Endothelial cell of umbilical vein (primary cell): ENCODE measurements around the gene PITPNB. TPM values are rescaled to one million over a fixed set of nuclear protein-coding genes. Genes with fewer than 3 reads are reported as not detected.

Experiments
- BruUV-seq: library from RNA; stranded (reverse); fragments of 400-500 nt; replicated peaks from 2 replicates; lab custom pipeline; 2021; lab: Mats Ljungman, UMichigan
- CTCF ChIA-PET: fragments of 300-600, 350-600 bp; sonication (Branson Sonifier 250); formaldehyde crosslinking; loops from one replicate; lab custom pipeline; 2021; ENCODE audit warnings: antibody characterized with exemption, inconsistent platforms; lab: Charles Lee
- POLR2A ChIA-PET: fragments of 300-600, 350-600 bp; sonication (Branson Sonifier 250); formaldehyde crosslinking; loops from one replicate; lab custom pipeline; 2021; ENCODE audit warnings: antibody characterized with exemption, inconsistent platforms; lab: Charles Lee
- DNase-seq: peaks from one replicate; pipeline ENCODE4 v3.0.0-alpha.2; 2011; ENCODE audit warnings: low read depth, low spot score
- FAIRE-seq: peaks from 2 replicates; lab custom pipeline; 2011; peaks lifted over from hg19 to GRCh38; lab: Jason Lieb, UNC
- H2AFZ ChIP-seq: 2 replicates; pipeline ENCODE4 v1.6.0; 2012; ENCODE audit warnings: low read depth, low read length, control low read depth, inconsistent platforms
- H3K27ac ChIP-seq: 2 replicates; pipeline ENCODE4 v1.5.1; 2011; ENCODE audit warnings: low read depth, mild to moderate bottlenecking, control low read depth, low read length, moderate library complexity; ENCODE audit not compliant: insufficient read depth
- H3K27me3 ChIP-seq, 2 experiments: 2 replicates each; pipeline versions ENCODE4 v1.6.0 to v1.6.1; 2011; ENCODE audit warnings: low read length in 2 of 2, mixed read lengths in 1 of 2; ENCODE audit not compliant: control insufficient read depth in 2 of 2, insufficient read depth in 2 of 2
- H3K36me3 ChIP-seq, 2 experiments: 2 replicates in 1 of 2; 3 replicates in 1 of 2; pipeline ENCODE4 v1.5.1; 2011; ENCODE audit warnings: low read length in 2 of 2, mild to moderate bottlenecking in 1 of 2, moderate library complexity in 1 of 2; ENCODE audit not compliant: control insufficient read depth in 2 of 2, insufficient read depth in 2 of 2; ENCODE audit errors: extremely low read depth in 1 of 2
- H3K4me1 ChIP-seq: 3 replicates; pipeline ENCODE4 v1.5.1; 2011; ENCODE audit warnings: mild to moderate bottlenecking, low read length; ENCODE audit not compliant: control insufficient read depth, insufficient read depth; ENCODE audit errors: extremely low read depth
- H3K4me2 ChIP-seq: 2 replicates; pipeline ENCODE4 v1.6.1; 2011; ENCODE audit warnings: low read length, control low read depth, mixed read lengths; ENCODE audit not compliant: insufficient read depth
- H3K4me3 ChIP-seq, 3 experiments: fragments of 200-600 bp in 1 of 3; sonication (generic), shearing (Covaris generic) in 1 of 3; replicated peaks in 1 of 3; 2 replicates each; pipeline ENCODE4 v1.5.1; 2011 to 2016; ENCODE audit warnings: control low read depth in 3 of 3, low read length in 3 of 3, mild to moderate bottlenecking in 2 of 3, inconsistent platforms in 1 of 3, low read depth in 1 of 3, moderate library complexity in 1 of 3; ENCODE audit not compliant: insufficient read depth in 1 of 3
- H3K79me2 ChIP-seq: 2 replicates; pipeline ENCODE4 v1.6.0; 2012; ENCODE audit warnings: low read length, inconsistent platforms; ENCODE audit not compliant: control insufficient read depth, insufficient read depth
- H3K9ac ChIP-seq: replicated peaks from 2 replicates; pipeline ENCODE3; 2011; ENCODE audit warnings: low read length, control low read depth; ENCODE audit not compliant: insufficient read depth; ENCODE audit errors: extremely low read depth
- H3K9me1 ChIP-seq: replicated peaks from 3 replicates; pipeline ENCODE4 v1.6.0; 2011; ENCODE audit warnings: mild to moderate bottlenecking, low read length; ENCODE audit not compliant: control insufficient read depth, insufficient read depth; ENCODE audit errors: extremely low read depth
- H3K9me3 ChIP-seq: replicated peaks from 2 replicates; pipeline ENCODE4 v1.5.1; 2012; ENCODE audit warnings: low read length, inconsistent platforms; ENCODE audit not compliant: control insufficient read depth, insufficient read depth
- H4K20me1 ChIP-seq: replicated peaks from 2 replicates; pipeline ENCODE3; 2011; ENCODE audit warnings: mild to moderate bottlenecking, low read length; ENCODE audit not compliant: control insufficient read depth, insufficient read depth; ENCODE audit errors: extremely low read depth
- EZH2 ChIP-seq: IDR thresholded peaks from 2 replicates; pipeline ENCODE4 v1.6.1; 2012; ENCODE audit warnings: borderline replicate concordance, low read depth, mild to moderate bottlenecking, moderate library complexity, low read length, inconsistent platforms; ENCODE audit not compliant: severe bottlenecking
- FOS ChIP-seq: IDR thresholded peaks from 2 replicates; pipeline ENCODE4 v1.6.1; 2011; ENCODE audit warnings: mild to moderate bottlenecking, low read length, moderate library complexity, borderline replicate concordance; ENCODE audit not compliant: insufficient read depth
- JUN ChIP-seq: IDR thresholded peaks from 2 replicates; pipeline ENCODE4 v1.6.1; 2011; ENCODE audit warnings: borderline replicate concordance, low read depth; ENCODE audit not compliant: insufficient read length, insufficient read depth
- MAX ChIP-seq: IDR thresholded peaks from 2 replicates; pipeline ENCODE4 v1.6.1; 2011; ENCODE audit not compliant: insufficient read depth, insufficient read length
- MYC ChIP-seq: IDR thresholded peaks from one replicate; pipeline ENCODE4 v1.6.1; 2011; ENCODE audit warnings: mild to moderate bottlenecking, low read depth, low read length
- POLR2A ChIP-seq: IDR thresholded peaks from 2 replicates; pipeline ENCODE4 v1.6.1; 2012; ENCODE audit warnings: low read depth, mild to moderate bottlenecking, control low read depth, low read length
- POLR2AphosphoS5 ChIP-seq: IDR thresholded peaks from 2 replicates; pipeline ENCODE4 v1.6.1; 2012; ENCODE audit warnings: low read depth, mild to moderate bottlenecking, control low read depth, low read length, moderate library complexity; ENCODE audit not compliant: insufficient read depth
- dilution Hi-C: fragments of 300-500 bp; cut with MboI; formaldehyde crosslinking; loops from one replicate; pipeline ENCODE4 v1.15.0; 2019; ENCODE audit warnings: low sequenced_read_pairs; ENCODE audit not compliant: extremely low pct_ligation_motif_present
- intact Hi-C: fragments of 100-400 bp; cut with micrococcal nuclease; formaldehyde crosslinking; loops from one replicate; pipeline ENCODE4 v1.10.0; 2022
- polyA plus RNA-seq, 4 experiments: library from polyadenylated mRNA; depleted of rRNA in 3 of 4; stranded (reverse) in 3 of 4; unstranded in 1 of 4; fragments of >200 nt; gene quantifications; 2 replicates each; pipeline versions ENCODE4 v1.2.1 to v1.2.3, GENCODE V29; 2011 to 2012; ENCODE audit warnings: missing spikeins in 1 of 4
- total RNA-seq: library from RNA; stranded (reverse); gene quantifications from 2 replicates; pipeline ENCODE4 v1.2.3, GENCODE V29; 2021

The PITPNB gene
- total and polyA plus RNA-seq, 2 donors (not counting 3 experiments of a cell fraction or from before 2014, with no cell fraction given), result 29.7 to 108 TPM

DNA sequence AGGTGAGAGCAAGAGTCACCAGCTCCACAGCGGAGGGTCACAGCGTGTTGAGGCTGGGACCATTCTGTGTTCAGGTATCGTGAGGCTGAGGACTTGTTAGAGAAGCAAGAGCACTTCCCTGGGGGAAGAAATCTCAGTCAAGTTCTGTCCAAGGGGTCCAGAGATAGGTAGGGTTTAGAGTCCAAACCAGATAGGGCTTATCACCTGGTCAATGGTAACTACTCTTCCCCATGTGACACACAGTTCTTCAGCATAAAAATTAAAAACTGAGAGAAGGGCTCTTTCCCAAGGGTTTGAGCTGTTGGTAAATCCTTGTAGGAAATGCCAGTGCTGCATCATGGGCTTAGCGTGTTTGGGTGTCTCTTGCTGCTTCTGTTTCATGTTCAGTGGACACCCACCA lies 62.7 kb downstream of the PITPNB start:
- BruUV-seq, result no TSS peak
- ChIA-PET CTCF (interaction anchor here (1.1 kb wide), 1 partner anchor 30 kb away, joined by 3 read pairs; no protein-coding TSS in a partner anchor), POLR2A (no interaction called here)
- FAIRE-seq (no peak), DNase-seq (no peak)
- no peaks in the 10 kb centered on the region for H4K20me1 ChIP-seq
- no peak overlapping the region for H3K4me3 ChIP-seq
- dilution Hi-C loops (no loop called here), intact Hi-C loops (no loop called here)
- peaks cover 20 to 38% of the 10 kb centered on the region in 2 experiments for H3K36me3 ChIP-seq
- no peaks in the 10 kb centered on the region for H3K27me3 ChIP-seq
- no peak overlapping the region for H3K9ac ChIP-seq
- H3K4me2 ChIP-seq, result no peak overlapping the region
- H2AFZ ChIP-seq, result no peak overlapping the region
- H3K9me3 ChIP-seq, result no peaks in the 10 kb centered on the region
- TF ChIP-seq MAX (no peak), MYC (no peak), EZH2 (no peak), JUN (no peak), POLR2A (no peak), FOS (no peak), POLR2AphosphoS5 (no peak)
- no peaks in the 10 kb centered on the region for H3K4me1 ChIP-seq
- H3K27ac ChIP-seq, result no peak overlapping the region
- H3K79me2 ChIP-seq, result peaks cover 5% of the 10 kb centered on the region
- no peaks in the 10 kb centered on the region for H3K9me1 ChIP-seq

- H3K27ac ChIP-seq, result no peak overlapping the region
- BruUV-seq, result no TSS peak
- no peaks in the 10 kb centered on the region for H3K27me3 ChIP-seq
- no peak overlapping the region for H3K4me2 ChIP-seq
- intact Hi-C loops (no loop called here), dilution Hi-C loops (no loop called here)
- CTCF ChIA-PET, result interaction anchor here (1.3 to 2.7 kb wide), 2 partner anchors 11 to 14 kb away, joined by 3 to 14 read pairs; no protein-coding TSS in a partner anchor
- peaks cover 4% of the 10 kb centered on the region for H3K79me2 ChIP-seq
- POLR2A ChIA-PET, result no interaction called here
- FAIRE-seq (no peak), DNase-seq (no peak)
- no peaks in the 10 kb centered on the region for H4K20me1 ChIP-seq
- H3K9me3 ChIP-seq, result no peaks in the 10 kb centered on the region
- TF ChIP-seq MYC, result no peak
- H3K4me3 ChIP-seq, result no peak overlapping the region
- no peaks in the 10 kb centered on the region for H3K9me1 ChIP-seq
- peaks cover 17 to 32% of the 10 kb centered on the region in 2 experiments for H3K36me3 ChIP-seq
- no peak overlapping the region for H2AFZ ChIP-seq
- no peak overlapping the region for H3K9ac ChIP-seq
- H3K4me1 ChIP-seq, result peaks cover 14% of the 10 kb centered on the region
These were observed 65.6 kb downstream of the PITPNB start for GRCh38 chr22:27853424-27853823.
